ENCODE results near the gene ARHGAP19.
"Not testable (repeated sequence)": the region's sequence is repeated elsewhere in the genome, so short reads cannot be mapped to it uniquely, and the experiment has no call there.

ARHGAP19 gene

GRCh38 chr10:97321032-97321803, 28.8 kb upstream of the ARHGAP19 start:
- no peak for DNase-seq

DNA sequence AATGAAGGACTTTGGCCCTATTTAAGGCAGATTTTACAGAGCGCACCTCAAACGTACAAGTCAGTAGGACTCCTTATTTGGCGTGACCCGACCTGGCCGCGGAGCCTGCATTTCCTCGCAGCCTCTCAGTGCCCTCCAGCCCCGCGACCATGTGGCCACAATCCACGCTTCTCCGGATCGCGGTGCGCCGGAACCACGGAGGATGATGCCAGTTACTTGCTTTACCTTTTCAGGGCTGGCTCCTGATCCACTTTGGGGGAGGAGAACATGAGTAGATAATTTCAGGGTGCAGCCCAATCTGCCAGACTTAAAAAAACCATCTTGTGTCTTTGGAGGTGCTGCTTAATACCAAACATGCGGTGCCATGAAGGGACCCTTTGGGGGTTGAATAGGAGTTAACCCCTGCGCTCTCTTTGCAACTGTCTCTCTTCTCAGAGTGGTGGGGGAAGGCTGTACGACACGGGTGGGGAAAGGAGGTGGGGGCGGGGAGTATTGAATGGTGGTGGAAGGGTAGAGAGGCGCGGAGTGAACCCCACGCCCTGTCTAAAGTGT, 28.1 kb upstream of the ARHGAP19 start:
- peak; percentile 25 for DNase-seq

- peak; percentile 62 for DNase-seq
These were observed 27.4 kb upstream of the ARHGAP19 start for GRCh38 chr10:97319671-97320479.

GRCh38 chr10:97318772-97319651, 26.6 kb upstream of the ARHGAP19 start, which contains the start of gene FRAT1:
TSS of gene FRAT1 (plus strand) at chr10:97319271. CDS start at chr10:97319454, 183 bp downstream.
- DNase-seq = peak; percentile 87

DNA sequence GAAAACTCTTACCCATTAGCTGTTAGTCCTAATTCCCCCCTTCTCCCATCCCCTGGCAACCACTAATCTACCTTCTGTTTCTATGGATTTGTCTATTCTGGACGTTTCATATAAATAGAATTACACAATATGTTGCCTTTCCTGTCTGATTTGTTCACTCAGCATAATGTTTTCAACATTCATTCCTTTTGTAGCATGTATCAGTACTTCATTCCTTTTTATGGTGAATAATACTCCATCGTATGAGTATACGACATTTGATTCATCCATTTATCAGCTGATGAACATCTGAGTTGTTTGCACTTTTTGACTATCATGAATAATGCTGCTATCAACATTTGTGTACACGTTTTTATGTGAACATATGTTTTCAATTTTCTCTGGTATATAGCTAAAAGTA, 22.2 kb upstream of the ARHGAP19 start:
- DNase-seq = no peak

GRCh38 chr10:97312897-97313296, 20.5 kb upstream of the ARHGAP19 start:
- no peak for DNase-seq

DNA sequence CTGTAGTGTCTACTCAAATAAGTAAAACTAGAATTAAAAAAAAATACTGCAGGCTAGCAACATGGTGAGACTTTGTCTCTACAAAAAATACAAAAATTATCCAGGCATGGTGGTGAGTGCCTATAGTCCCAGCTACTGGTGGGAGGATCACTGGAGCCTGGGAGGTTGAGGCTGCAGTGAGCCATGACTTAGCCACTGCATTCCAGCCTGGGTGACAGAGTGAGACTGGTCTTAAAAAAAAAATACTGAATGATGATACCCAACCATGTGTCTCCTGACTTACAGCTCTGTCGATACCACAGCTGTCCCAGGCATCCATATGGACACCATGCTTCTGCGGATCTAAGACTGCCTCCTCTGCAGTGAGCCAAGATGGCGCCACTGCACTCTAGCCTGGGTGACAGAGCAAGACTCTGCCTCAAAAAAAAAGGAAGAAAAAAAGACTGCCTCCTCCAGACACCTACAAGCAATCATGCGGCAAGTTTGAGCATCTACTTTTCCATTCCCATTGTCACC, 18.7 kb upstream of the ARHGAP19 start:
- DNase-seq = no peak

DNA sequence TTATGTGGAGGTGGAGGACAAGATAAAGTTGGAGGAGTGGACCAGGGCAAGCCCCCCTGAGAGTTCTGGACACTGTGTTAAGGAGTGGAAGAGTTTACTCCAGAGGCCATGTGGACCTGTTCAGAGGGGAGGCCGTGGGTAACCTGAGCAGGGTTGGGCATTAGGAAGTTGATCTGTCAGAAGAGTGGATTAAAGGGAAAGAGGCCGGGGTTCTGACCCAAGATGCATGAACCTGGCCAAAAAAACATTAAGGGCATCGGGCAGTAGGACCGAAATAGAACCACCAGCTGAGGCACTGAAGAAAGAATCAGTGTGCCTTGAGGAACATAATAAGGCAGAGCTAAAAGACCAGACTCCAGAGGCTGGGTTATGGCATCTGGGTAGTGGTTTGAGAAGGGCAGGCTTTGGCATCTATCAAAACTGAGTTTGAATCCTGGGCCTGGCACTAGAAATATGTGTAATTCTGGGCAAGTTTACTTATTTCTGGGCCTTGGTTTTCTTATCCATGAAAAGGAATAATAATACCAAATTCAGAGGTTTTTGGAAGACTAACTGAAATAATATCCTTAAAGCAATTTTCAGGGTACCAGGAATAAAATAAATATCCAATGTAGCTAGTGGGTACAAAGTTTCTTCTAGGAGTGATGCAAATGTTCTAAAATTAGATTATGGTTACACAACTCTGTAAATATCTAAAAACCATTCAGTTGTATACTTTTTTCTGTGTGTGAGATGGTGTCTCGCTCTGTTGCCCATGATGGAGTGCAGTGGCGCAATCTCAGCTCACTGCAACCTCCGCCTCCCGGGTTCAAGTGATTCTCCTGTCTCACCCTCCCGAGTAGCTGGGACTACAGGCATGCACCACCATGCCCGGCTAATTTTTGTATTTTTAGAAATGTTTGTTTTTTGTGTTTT, 15.7 kb upstream of the ARHGAP19 start:
- DNase-seq = no peak

DNA sequence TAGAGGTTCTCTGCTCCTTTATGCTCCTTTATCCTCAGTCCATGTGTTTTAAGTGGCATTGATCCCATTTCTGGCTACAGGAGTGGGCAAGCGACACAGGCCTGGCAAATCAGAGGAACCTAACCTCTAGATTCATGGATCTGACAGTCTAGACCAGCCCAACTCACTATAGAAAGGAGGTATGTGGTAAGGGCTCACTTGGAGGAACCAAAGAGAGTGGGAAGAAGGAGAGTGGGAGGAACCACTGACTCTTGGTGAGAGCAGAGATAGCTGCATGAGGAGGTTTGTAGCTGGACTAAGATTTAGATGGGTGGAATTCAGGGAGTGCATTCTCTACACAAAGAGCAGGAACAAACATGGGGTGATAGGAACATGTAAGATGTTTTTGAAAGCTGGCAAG, 15.0 kb upstream of the ARHGAP19 start:
- DNase-seq = no peak

DNA sequence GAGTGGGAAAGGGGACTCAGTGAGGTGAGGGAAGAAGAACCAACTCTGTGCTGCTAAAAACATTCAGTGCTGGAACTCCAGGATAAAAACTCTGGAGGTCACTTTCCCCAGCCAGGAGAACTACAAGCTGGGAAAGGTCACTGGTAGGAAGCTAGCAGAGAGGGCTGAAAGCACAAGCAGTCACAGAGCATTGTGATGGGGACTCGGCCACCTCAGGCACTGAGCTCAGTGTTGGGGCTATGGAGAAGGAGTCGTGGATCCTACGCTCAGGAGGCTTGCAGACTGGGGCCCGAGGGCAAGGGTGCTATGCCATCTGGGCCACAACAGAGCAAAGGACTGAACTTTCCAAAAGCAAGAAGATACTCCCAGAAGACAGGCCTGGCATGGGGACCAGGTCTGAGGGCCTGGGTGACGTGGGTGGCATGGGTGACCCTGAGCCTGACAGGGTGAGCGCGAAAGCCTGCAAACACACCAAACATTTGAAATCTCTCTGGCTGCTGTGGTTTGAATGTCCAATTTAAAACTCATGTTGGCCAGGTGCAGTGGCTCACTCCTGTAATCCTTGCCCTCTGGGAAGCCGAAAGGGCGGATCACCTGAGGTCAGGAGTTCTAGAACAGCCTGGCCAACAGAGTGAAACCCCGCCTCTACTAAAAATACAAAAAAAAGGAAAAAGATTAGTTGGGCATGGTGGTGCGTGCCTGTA, 9.8 kb upstream of the ARHGAP19 start:
- DNase-seq = no peak

GRCh38 chr10:97300980-97301379, 8.5 kb upstream of the ARHGAP19 start:
- DNase-seq = no peak

DNA sequence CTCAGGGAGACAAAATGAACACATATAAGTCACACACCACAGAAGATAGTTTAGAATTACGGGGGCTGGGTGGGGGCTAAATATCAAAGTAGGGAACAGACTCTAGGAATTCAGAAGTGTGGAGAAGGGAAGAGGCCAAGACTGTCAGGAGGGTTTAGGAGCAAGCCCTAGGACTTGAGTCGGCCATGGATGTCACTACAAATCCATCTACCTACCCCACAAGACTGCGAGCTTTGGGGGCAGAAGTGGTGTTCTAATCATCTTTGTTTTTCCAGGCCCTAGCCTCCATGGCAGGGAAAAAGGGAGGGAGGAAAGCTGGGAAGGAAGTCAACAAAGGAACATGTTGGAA, 5.8 kb upstream of the ARHGAP19 start:
- no peak for DNase-seq

GRCh38 chr10:97297556-97298222, 5.3 kb upstream of the ARHGAP19 start:
- no peak for DNase-seq

DNA sequence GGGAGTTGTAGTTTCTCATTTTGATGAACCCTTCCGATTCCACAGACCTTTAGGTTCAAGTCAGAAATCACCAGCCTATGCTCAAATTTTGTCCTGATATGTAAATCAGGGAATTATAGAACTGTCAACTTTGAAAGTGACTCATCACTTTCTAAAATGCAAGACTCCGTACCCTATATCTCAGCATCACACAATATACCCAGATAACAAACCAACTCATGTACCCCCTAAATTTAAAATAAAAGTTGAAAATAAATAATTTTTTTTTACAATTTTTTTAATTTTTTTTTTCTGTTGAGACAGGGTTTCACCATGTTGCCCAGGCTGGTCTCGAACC, 393 bp upstream of the ARHGAP19 start:
- DNase-seq = no peak

DNA sequence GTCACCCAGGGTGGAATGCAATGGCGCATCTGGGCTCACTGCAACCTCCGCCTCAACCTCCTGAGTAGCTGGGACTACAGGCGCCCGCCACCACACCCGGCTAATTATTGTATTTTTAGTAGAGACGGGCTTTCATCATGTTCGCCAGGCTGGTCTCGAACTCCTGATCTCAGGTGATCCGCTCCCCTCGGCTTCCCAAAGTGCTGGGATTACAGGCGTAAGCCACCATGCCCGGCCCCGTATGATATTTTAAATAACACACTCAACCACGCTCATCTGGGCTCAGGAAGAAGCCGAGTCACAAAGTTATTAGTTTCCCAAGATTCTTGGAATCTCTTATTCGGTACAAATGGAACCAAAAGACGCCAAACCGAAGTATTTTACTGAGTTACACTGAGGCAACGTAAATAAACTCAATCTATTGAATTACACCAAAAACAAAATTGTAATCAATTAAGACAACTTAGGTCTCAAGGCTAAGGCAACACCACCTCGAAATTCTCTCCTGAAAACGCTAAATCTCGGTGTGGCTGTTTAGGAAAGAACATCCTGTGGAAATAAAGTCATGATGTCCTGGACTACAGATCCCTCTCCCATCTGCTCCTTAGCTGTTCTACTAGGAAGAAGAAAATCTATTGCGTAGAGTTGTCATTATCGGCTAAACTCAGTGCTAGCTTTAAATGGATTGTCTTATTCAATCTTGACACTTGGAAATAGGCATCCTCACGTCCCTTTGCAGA, 910 bp downstream of the ARHGAP19 start:
- DNase-seq = no peak

DNA sequence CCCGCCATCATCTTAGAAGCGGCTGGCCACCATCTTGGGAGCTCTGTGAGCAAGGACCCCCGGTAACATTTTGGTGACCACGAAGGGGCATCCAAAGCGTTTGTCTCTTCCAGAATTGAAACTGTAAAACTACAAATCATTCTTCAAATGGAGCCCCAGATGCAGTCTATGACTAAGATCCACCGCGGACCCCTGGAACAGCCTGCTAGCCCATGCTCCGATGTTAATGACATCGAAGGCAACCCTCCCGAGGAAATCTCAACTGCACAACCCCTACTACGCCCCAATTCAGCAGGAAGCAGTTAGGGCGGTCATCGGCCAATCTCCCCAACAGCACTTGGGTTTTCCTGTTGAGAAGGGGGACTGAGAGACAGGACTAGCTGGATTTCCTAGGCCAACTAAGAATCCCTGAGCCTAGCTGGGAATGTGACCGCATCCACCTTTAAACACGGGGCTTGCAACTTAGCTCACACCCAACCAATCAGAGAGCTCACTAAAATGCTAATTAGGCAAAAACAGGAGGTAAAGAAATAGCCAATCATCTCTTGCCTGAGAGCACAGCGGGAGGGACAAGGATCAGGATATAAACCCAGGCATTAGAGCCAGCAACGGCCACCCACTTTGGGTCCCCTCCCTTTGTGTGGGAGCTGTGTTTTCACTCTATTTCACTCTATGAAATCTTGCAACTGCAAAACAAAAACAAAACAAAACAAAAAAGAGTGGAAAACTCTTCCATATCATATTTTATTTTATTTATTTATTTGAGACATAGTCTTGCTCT, 1.7 kb downstream of the ARHGAP19 start:
- DNase-seq = not testable (repeated sequence)

DNA sequence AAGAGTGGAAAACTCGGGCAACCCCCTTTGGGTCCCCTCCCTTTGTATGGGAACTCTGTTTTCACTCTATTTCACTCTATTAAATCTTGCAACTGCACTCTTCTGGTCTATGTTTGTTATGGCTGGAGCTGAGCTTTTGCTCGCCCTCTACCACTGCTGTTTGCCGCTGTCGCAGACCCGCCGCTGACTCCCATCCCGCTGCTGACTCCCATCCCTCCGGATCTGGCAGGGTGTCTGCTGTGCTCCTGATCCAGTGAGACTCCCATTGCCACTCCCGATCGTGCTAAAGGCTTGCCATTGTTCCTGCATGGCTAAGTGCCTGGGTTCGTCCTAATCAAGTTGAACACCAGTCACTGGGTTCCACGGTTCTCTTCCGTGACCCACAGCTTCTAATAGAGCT, 2.4 kb downstream of the ARHGAP19 start:
- DNase-seq = not testable (repeated sequence)

- DNase-seq = no peak
These were observed 11.7 kb downstream of the ARHGAP19 start for GRCh38 chr10:97280783-97281182.
